Stimulated activated CD4-positive, alpha-beta T cell treated with anti-CD3 and anti-CD28 coated beads, Interleukin-4, amount 100 ng/mL, for 4 hours (primary cell): ENCODE results near the gene TRIO.
"Not testable (repeated sequence)": the region's sequence is repeated elsewhere in the genome, so short reads cannot be mapped to it uniquely, and the experiment has no call there.

Experiments
- DNase-seq, 2 experiments: peaks; one replicate each; pipeline ENCODE4 v3.0.0-alpha.2; 2020

Gene TRIO

GRCh38 chr5:14421851-14422250 is 278.7 kb downstream of the TRIO start:
- DNase-seq: no peak

DNA sequence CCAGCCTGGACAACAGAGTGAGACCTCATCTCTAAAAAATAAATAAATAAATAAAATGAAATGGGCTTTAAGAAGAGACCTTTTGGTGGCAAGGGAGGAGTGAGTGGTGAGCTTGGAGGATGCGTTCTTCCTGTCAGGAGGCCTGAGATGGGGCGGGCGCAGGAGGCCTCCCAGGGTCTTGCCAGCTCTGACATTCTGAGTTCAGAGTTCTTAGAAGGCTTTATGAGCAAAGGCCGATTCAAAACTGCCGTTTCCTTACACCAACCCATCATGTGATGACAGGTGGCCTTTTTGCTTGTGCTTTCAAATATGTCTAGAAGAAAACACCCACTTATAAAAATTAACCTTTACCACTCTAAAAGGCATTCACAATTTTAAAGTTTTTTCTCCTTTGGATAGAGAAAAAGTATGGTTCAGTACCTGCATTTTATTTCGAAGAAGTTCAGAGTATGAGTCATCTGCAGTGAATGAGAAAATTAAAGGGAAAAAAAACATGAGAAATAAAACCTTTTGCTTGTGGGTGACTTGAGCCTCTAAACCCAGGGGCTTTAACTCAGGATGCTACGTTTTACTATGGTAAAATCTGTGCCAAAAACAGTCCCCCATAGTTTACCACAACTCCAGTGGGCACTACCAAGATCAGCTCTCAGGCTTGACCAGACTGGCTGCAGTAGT is 281.0 kb downstream of the TRIO start:
- no peak for DNase-seq

GRCh38 chr5:14425559-14425958 is 282.4 kb downstream of the TRIO start:
- DNase-seq: no peak

DNA sequence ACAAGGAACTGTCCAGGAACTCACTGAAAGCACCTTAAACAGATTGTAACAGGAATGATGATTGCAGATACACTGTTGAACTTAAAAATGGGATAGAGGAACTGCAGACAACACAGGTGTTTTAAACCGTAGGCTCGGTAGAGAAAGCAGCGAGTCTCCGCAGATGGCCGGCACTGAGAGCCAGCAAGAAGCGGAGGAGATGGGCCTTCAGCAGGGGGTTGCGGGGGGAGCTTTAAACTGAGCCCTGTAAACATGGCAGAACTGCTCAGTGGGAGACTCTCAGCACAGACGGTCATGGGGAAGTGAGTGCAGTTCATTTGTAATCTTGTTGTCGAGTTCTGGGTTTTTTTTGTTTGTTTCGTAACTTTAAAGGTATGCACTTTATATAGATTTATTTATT is 283.4 kb downstream of the TRIO start:
- no peak for DNase-seq

GRCh38 chr5:14428302-14429081 is 285.4 kb downstream of the TRIO start:
- DNase-seq: no peak

- DNase-seq: no peak
Observed at GRCh38 chr5:14429101-14430050, 286.2 kb downstream of the TRIO start.

- no peak for DNase-seq
Observed at GRCh38 chr5:14431534-14431933, 288.4 kb downstream of the TRIO start.

DNA sequence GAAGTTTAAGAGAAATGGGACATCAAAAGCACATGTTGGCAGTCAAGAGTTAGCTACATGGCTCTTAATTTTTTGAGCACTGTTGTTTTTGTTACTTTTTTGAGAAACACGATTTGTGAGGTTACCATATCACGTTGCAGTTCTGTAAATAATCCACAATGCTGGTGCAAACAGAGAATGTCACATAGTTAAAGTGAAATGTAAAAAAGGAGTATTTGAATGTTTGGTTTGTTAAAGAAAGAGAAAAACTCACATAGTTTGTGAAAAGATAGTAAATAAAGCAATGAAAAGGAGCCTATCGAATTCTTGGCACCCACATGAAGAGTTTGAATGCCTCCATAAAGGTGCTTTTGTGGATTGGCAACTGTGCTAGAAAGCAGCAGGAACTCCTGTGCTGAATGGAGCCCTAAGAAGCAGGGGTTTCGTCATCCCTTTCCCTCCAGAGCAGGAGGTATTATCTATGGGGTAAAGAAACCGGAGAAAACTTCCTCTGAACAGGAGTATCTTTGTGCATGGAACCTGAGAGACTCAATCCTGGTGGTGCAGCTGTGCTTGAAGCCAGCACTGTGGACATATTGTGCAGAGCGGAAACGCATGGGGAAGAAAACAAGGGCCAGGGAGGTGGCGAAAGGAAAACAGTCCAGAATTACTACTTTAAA is 289.9 kb downstream of the TRIO start:
- DNase-seq: no peak

DNA sequence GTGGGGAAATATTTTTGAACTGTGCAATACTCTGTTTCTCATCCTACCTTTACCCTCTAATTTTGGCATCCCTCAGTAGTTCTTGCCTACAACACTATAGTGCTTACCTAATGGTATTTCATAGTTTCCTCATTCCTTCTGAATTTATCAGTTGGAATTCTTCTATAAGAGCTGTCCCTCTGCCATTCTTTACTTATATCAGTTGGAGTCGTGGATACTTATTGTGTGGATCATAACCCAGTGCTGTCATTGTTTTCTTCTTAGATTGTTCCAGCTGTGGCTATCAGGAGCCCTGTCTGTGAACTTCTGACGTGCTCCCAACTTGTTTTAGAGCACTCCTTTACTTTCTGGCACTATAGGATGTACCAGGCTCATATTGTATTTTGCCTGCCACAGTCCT is 292.3 kb downstream of the TRIO start:
- DNase-seq: no peak

DNA sequence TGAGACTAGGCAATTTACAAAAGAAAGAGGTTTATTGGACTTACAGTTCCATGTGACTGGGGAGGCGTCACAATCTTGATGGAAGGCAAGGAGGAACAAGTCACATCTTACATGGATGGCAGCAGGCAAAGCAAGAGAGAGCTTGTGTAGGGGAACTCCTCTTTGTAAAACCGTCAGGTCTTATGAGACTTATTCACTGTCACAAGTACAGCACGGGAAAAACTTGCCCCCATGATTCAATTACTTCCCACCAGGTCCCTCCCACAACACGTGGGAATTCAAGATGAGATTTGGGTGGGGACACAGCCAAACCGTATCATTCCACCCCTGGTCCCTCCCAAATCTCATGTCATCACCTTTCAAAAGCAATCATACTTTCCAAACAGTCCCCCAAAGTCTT is 293.0 kb downstream of the TRIO start:
- not testable (repeated sequence) for DNase-seq

DNA sequence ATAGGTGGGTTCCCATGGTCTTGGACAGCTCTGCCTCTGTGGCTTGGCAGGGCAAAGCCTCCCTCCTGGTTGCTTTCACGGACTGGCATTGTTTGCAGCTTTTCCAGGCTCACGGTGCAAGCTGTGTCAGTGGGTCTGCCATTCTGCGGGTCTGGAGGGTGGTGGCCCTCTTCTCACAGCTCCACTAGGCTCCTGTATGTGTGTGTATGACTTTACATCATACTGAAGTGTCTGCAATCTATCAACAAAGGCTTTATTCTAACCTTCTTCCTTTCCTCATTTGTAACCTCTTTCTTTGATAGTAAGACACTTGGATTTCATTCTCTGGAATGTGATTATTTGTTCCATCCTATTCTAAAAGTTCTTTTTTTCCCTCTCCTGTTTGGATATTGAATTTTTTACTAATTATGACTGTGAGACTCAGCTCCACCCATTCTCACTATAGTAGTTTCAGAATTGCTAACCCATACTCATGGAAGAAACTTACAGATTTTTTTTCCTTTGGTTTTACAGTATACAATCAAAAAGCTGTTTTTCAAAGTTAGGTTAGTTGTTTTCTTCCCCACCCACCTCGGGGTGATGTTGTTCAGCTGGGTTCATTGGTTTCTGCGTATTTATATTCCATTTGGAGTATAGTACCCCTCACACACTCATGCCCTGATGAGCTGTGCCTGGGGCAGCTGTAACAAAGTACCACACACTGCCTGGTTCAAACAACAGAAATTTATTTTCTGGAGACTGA is 293.8 kb downstream of the TRIO start:
- no peak for DNase-seq

GRCh38 chr5:14438195-14438606 is 295.1 kb downstream of the TRIO start:
- DNase-seq: no peak

DNA sequence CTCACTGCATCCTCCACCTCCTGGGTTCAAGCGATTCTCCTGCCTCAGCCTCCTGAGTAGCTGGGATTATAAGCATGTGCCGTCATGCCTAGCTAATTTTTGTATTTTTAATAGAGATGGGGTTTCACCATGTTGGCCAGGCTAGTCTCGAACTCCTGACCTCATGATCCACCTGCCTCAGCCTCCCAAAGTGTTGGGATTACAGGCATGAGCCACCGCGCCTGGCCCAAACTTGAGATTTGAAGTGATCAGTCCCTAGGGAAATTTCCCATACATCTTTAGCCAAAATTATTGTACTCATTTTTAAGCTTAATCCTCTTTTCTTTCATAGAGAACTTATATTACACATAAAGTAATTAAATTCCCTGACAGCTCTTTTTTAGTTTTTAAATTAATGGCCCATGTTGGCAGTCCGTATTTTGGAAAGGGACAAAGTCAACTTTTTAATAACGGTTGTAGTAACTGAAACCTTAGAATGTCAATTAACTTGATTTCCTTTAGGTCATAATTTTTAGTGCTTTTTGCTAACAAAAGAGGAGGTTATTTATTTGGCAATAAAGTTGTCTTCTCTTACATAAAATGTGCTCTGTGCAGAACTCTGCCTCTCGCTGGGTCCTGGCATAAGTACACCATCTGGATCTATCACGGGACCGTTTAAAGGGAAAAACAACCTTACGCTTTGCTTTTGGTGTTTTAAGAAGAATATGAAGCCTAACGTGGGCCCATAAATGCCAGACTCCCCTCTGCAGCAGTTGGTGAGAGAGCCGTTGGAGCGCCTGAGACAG is 296.1 kb downstream of the TRIO start:
- no peak for DNase-seq

- no peak for DNase-seq
Observed at GRCh38 chr5:14440223-14440581, 297.1 kb downstream of the TRIO start.

- DNase-seq: no peak
Observed at GRCh38 chr5:14440582-14441431, 297.7 kb downstream of the TRIO start.

DNA sequence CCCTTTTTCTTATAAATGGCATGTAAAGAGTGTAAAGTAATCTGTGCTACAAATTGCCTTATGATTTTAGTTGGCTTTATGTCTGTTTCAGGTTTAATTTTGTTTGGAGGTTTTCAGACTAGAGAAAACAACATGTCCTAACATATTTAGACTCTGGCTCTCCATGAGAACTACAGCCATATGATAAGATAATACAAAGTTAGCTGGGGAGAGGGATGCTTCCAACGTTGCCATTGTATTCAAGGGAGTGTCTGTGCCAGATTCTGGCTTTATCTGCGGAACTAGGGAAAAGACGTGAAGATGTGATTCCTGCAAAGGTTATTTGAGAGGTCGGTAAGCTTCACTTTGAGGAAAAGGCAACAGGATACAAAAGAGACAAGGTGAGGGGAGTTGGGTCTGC is 298.5 kb downstream of the TRIO start:
- no peak for DNase-seq

GRCh38 chr5:14442536-14442935 is 299.4 kb downstream of the TRIO start:
- DNase-seq: no peak

DNA sequence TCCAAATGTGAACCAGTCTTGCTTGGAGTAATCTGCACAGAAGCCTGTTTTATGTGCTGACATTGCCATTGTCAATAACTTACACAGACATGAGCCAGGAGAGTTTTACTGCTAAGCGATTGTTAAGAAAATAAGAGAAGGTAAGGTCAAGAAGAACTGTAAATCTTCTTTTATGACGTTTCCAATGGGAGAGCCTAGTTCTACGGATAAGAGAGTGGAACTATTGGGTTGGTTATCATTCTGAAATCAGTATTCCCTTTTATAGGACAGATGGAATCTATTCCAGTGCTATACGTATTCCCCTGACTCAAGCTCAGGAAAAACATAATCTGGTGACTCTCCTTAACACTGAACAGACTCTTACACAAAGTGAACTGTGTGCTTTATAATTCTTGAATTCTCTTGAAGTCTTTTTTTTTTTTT is 300.5 kb downstream of the TRIO start:
- no peak for DNase-seq

- no peak for DNase-seq
Observed at GRCh38 chr5:14444161-14444560, 301.0 kb downstream of the TRIO start.

DNA sequence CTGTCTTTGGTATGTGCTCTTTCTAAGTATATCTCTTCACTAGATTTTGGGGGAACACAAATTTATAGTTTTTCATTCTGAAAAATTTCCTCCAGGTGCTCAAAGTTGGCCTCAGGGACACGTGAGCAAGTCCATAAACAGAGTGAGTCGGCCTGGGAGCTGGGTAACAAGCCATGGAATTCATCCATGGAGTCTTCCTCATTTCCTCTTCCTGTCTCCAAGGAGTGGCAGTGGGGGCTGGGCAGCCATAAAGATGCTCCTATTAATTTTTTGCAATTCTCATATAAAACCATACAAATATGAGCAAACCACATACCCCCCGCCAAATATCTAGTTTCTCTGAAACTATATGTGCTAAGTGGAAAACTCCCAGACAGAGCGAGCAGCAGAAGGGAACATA is 301.9 kb downstream of the TRIO start:
- no peak for DNase-seq
